NCI-H2029 treated with DMSO at 0.1 percent for 48 hours (cell line): ENCODE data around the gene FBLN5.

Experiments used
- DNase-seq: peaks from one replicate; lab custom pipeline; 2025; lab: John Stamatoyannopoulos, UW

FBLN5 gene

GRCh38 chr14:91945751-91946621 is 1.5 kb downstream of the FBLN5 start:
- no peak for DNase-seq

- no peak for DNase-seq
These were observed 4.5 kb downstream of the FBLN5 start for GRCh38 chr14:91942946-91943345.

GRCh38 chr14:91942128-91942527 is 5.4 kb downstream of the FBLN5 start:
- DNase-seq = no peak

- DNase-seq = no peak
These were observed 7.3 kb downstream of the FBLN5 start for GRCh38 chr14:91940209-91940608.

GRCh38 chr14:91935586-91935985 is 11.9 kb downstream of the FBLN5 start:
- DNase-seq = no peak

GRCh38 chr14:91934554-91935285 is 12.8 kb downstream of the FBLN5 start:
- DNase-seq = no peak

GRCh38 chr14:91931478-91932088 is 15.9 kb downstream of the FBLN5 start:
- DNase-seq = no peak

- no peak for DNase-seq
These were observed 17.8 kb downstream of the FBLN5 start for GRCh38 chr14:91929700-91930099.

- DNase-seq = no peak
These were observed 19.7 kb downstream of the FBLN5 start for GRCh38 chr14:91927800-91928199.

- no peak for DNase-seq
These were observed 20.3 kb downstream of the FBLN5 start for GRCh38 chr14:91927191-91927590.

- no peak for DNase-seq
These were observed 21.2 kb downstream of the FBLN5 start for GRCh38 chr14:91926131-91926890.

GRCh38 chr14:91925727-91926121 is 21.8 kb downstream of the FBLN5 start:
- no peak for DNase-seq

GRCh38 chr14:91925001-91925726 is 22.3 kb downstream of the FBLN5 start:
- DNase-seq = no peak

- no peak for DNase-seq
These were observed 27.0 kb downstream of the FBLN5 start for GRCh38 chr14:91920526-91920925.

- no peak for DNase-seq
These were observed 27.7 kb downstream of the FBLN5 start for GRCh38 chr14:91919814-91920213.

GRCh38 chr14:91918186-91918883 is 29.2 kb downstream of the FBLN5 start:
- no peak for DNase-seq

- no peak for DNase-seq
These were observed 35.5 kb downstream of the FBLN5 start for GRCh38 chr14:91912035-91912434.

GRCh38 chr14:91911474-91912032 is 35.9 kb downstream of the FBLN5 start:
- no peak for DNase-seq

- DNase-seq = no peak
These were observed 37.3 kb downstream of the FBLN5 start for GRCh38 chr14:91910196-91910595.

GRCh38 chr14:91906374-91906773 is 41.1 kb downstream of the FBLN5 start:
- no peak for DNase-seq
